GM18517 (cell line): ENCODE results near the gene PGS1.

ENCODE experiments used
- ATAC-seq: cut with Tn5 transposase; IDR thresholded peaks from one replicate; pipeline ENCODE4 v1.9.1; 2021; ENCODE audit warnings: mild to moderate bottlenecking, moderate library complexity; ENCODE audit not compliant: unreplicated experiment

PGS1 gene

GRCh38 chr17:78362232-78362631, 16.2 kb upstream of the PGS1 start:
- no peak for ATAC-seq

- ATAC-seq: no peak
Observed at GRCh38 chr17:78362671-78363070, 15.8 kb upstream of the PGS1 start.

GRCh38 chr17:78364436-78365281, 13.8 kb upstream of the PGS1 start:
- no peak for ATAC-seq

GRCh38 chr17:78365561-78366108, 12.8 kb upstream of the PGS1 start:
- ATAC-seq: no peak

- ATAC-seq: no peak
Observed at GRCh38 chr17:78366109-78366848, 12.2 kb upstream of the PGS1 start.

- no peak for ATAC-seq
Observed at GRCh38 chr17:78367193-78367592, 11.3 kb upstream of the PGS1 start.

- ATAC-seq: no peak
Observed at GRCh38 chr17:78368348-78368747, 10.1 kb upstream of the PGS1 start.

- no peak for ATAC-seq
Observed at GRCh38 chr17:78368854-78369495, 9.5 kb upstream of the PGS1 start.

GRCh38 chr17:78369791-78370381, 8.6 kb upstream of the PGS1 start:
- ATAC-seq: no peak

GRCh38 chr17:78371056-78371455, 7.4 kb upstream of the PGS1 start:
- no peak for ATAC-seq

- ATAC-seq: no peak
Observed at GRCh38 chr17:78372841-78373240, 5.6 kb upstream of the PGS1 start.

GRCh38 chr17:78374189-78374588, 4.3 kb upstream of the PGS1 start:
- no peak for ATAC-seq

- no peak for ATAC-seq
Observed at GRCh38 chr17:78374631-78375274, 3.7 kb upstream of the PGS1 start.

GRCh38 chr17:78375401-78376151, 2.9 kb upstream of the PGS1 start:
- no peak for ATAC-seq

GRCh38 chr17:78376161-78376560, 2.3 kb upstream of the PGS1 start:
- no peak for ATAC-seq

- ATAC-seq: no peak
Observed at GRCh38 chr17:78377858-78378224, 608 bp upstream of the PGS1 start.

- ATAC-seq: no peak
Observed at GRCh38 chr17:78379131-78379491, 662 bp downstream of the PGS1 start.

GRCh38 chr17:78380370-78380769, 1.9 kb downstream of the PGS1 start:
- ATAC-seq: no peak

- no peak for ATAC-seq
Observed at GRCh38 chr17:78381601-78382232, 3.3 kb downstream of the PGS1 start.
